Measurements from ENCODE around the gene CD36. TPM values are rescaled to one million over a fixed set of nuclear protein-coding genes. Genes with fewer than 3 reads are reported as not detected.

The CD36 gene
- total and polyA plus RNA-seq, 5 donors: 460 to 639 (median 570) TPM

- H3K27me3 ChIP-seq (ENCODE audit: control insufficient read depth, insufficient read depth): no peaks in the 10 kb centered on the region
- peak; percentile 83 to 86 for ATAC-seq
- H3K9me3 ChIP-seq (ENCODE audit: control insufficient read depth, low read length): no peaks in the 10 kb centered on the region
- H3K27ac ChIP-seq (ENCODE audit: low read length): no peak overlapping the region
- intact Hi-C loops (cut with DNase I): no loop called here
- WGBS: 44% methylated on average over 2 of the region's 2 CpGs
- peaks cover 6% of the 10 kb centered on the region for H3K4me1 ChIP-seq (ENCODE audit: control insufficient read depth, insufficient read depth, low read length)
- DNase-seq: no peak
- peak overlapping the region; percentile 25 for H3K4me3 ChIP-seq (ENCODE audit: low read length)
Observed at GRCh38 chr7:80604436-80604835, 34.0 kb upstream of the CD36 start.

- H3K4me3 ChIP-seq (ENCODE audit: low read length): no peak overlapping the region
- no peak overlapping the region for H3K27ac ChIP-seq (ENCODE audit: low read length)
- ATAC-seq (no peak), DNase-seq (no peak)
- 50% methylated on average over 1 of the region's 1 CpG for WGBS
- H3K27me3 ChIP-seq (ENCODE audit: control insufficient read depth, insufficient read depth): no peaks in the 10 kb centered on the region
- intact Hi-C loops (cut with DNase I): no loop called here
- no peaks in the 10 kb centered on the region for H3K9me3 ChIP-seq (ENCODE audit: control insufficient read depth, low read length)
- H3K4me1 ChIP-seq (ENCODE audit: control insufficient read depth, insufficient read depth, low read length): peaks cover 6% of the 10 kb centered on the region
Observed at GRCh38 chr7:80607136-80607535, 31.3 kb upstream of the CD36 start.

- Histone ChIP-seq H3K27me3 (ENCODE audit: control insufficient read depth, insufficient read depth) (no peaks in the 10 kb centered on the region), H3K4me1 (ENCODE audit: control insufficient read depth, insufficient read depth, low read length) (peaks cover 6% of the 10 kb centered on the region), H3K4me3 (ENCODE audit: low read length) (no peak overlapping the region), H3K9me3 (ENCODE audit: control insufficient read depth, low read length) (no peaks in the 10 kb centered on the region), H3K27ac (ENCODE audit: low read length) (no peak overlapping the region)
- ATAC-seq (no peak), DNase-seq (no peak)
- intact Hi-C loops (cut with DNase I): no loop called here
Observed at GRCh38 chr7:80608336-80608735, 30.1 kb upstream of the CD36 start.

- H3K4me1 ChIP-seq (ENCODE audit: control insufficient read depth, insufficient read depth, low read length): peaks cover 6% of the 10 kb centered on the region
- peak overlapping the region; percentile 72 for H3K27ac ChIP-seq (ENCODE audit: low read length)
Observed at GRCh38 chr7:80609751-80610150, 28.7 kb upstream of the CD36 start.

GRCh38 chr7:80611353-80611752, 27.1 kb upstream of the CD36 start:
- Histone ChIP-seq H3K27me3 (ENCODE audit: control insufficient read depth, insufficient read depth) (no peaks in the 10 kb centered on the region), H3K4me3 (ENCODE audit: low read length) (no peak overlapping the region), H3K27ac (ENCODE audit: low read length) (peak overlapping the region; percentile 30), H3K4me1 (ENCODE audit: control insufficient read depth, insufficient read depth, low read length) (peaks cover 6% of the 10 kb centered on the region), H3K9me3 (ENCODE audit: control insufficient read depth, low read length) (no peaks in the 10 kb centered on the region)
- DNase-seq (no peak), ATAC-seq (no peak)
- intact Hi-C loops (cut with DNase I): no loop called here
- 69% methylated on average over 3 of the region's 3 CpGs for WGBS

More at GRCh38 chr7:80609751-80610150, 28.7 kb upstream of the CD36 start:
- intact Hi-C loops (cut with DNase I): no loop called here
- DNase-seq (peak in 1 of 3 donors; percentile 40), ATAC-seq (peak; percentile 66 to 80)
- 53% methylated on average over 1 of the region's 1 CpG for WGBS
- Histone ChIP-seq H3K4me3 (ENCODE audit: low read length) (no peak overlapping the region), H3K27me3 (ENCODE audit: control insufficient read depth, insufficient read depth) (no peaks in the 10 kb centered on the region), H3K9me3 (ENCODE audit: control insufficient read depth, low read length) (no peaks in the 10 kb centered on the region)

- peak; percentile 63 to 74 for ATAC-seq
- 15% methylated on average over 2 of the region's 2 CpGs for WGBS
- H3K4me1 ChIP-seq (ENCODE audit: control insufficient read depth, insufficient read depth, low read length): peaks cover 2% of the 10 kb centered on the region
- H3K27ac ChIP-seq (ENCODE audit: low read length): peak overlapping the region; percentile 30
- intact Hi-C loops (cut with DNase I): no loop called here
- H3K4me3 ChIP-seq (ENCODE audit: low read length): no peak overlapping the region
- H3K9me3 ChIP-seq (ENCODE audit: control insufficient read depth, low read length): no peaks in the 10 kb centered on the region
- H3K27me3 ChIP-seq (ENCODE audit: control insufficient read depth, insufficient read depth): no peaks in the 10 kb centered on the region
- peak; percentile 24 to 74 (median 68) for DNase-seq
Observed at GRCh38 chr7:80611779-80612178, 26.7 kb upstream of the CD36 start.

GRCh38 chr7:80612880-80613279, 25.6 kb upstream of the CD36 start:
- no peak overlapping the region for H3K4me3 ChIP-seq (ENCODE audit: low read length)
- no peaks in the 10 kb centered on the region for H3K9me3 ChIP-seq (ENCODE audit: control insufficient read depth, low read length)
- no peaks in the 10 kb centered on the region for H3K27me3 ChIP-seq (ENCODE audit: control insufficient read depth, insufficient read depth)
- ATAC-seq (no peak), DNase-seq (no peak)
- H3K4me1 ChIP-seq (ENCODE audit: control insufficient read depth, insufficient read depth, low read length): peaks cover 2% of the 10 kb centered on the region
- intact Hi-C loops (cut with DNase I): no loop called here
- no peak overlapping the region for H3K27ac ChIP-seq (ENCODE audit: low read length)

- WGBS: 69% methylated on average over 1 of the region's 1 CpG
- intact Hi-C loops (cut with DNase I): no loop called here
- no peak for DNase-seq
- no peak for ATAC-seq
- H3K4me3 ChIP-seq (ENCODE audit: low read length): no peak overlapping the region
- no peak overlapping the region for H3K27ac ChIP-seq (ENCODE audit: low read length)
- no peaks in the 10 kb centered on the region for H3K9me3 ChIP-seq (ENCODE audit: control insufficient read depth, low read length)
- no peaks in the 10 kb centered on the region for H3K27me3 ChIP-seq (ENCODE audit: control insufficient read depth, insufficient read depth)
- peaks cover 2% of the 10 kb centered on the region for H3K4me1 ChIP-seq (ENCODE audit: control insufficient read depth, insufficient read depth, low read length)
Observed at GRCh38 chr7:80613519-80613918, 24.9 kb upstream of the CD36 start.

GRCh38 chr7:80614851-80615271, 23.6 kb upstream of the CD36 start:
- Histone ChIP-seq H3K27me3 (ENCODE audit: control insufficient read depth, insufficient read depth) (no peaks in the 10 kb centered on the region), H3K4me3 (ENCODE audit: low read length) (no peak overlapping the region), H3K9me3 (ENCODE audit: control insufficient read depth, low read length) (no peaks in the 10 kb centered on the region), H3K27ac (ENCODE audit: low read length) (peak overlapping the region; percentile 23), H3K4me1 (ENCODE audit: control insufficient read depth, insufficient read depth, low read length) (peaks cover 2% of the 10 kb centered on the region)
- no peak for ATAC-seq
- intact Hi-C loops (cut with DNase I): no loop called here
- 73% methylated on average over 5 of the region's 5 CpGs for WGBS
- no peak for DNase-seq

- H3K4me3 ChIP-seq (ENCODE audit: low read length): no peak overlapping the region
- 33% methylated on average over 1 of the region's 1 CpG for WGBS
- H3K9me3 ChIP-seq (ENCODE audit: control insufficient read depth, low read length): no peaks in the 10 kb centered on the region
- ATAC-seq (peak; percentile 56 to 60), DNase-seq (no peak)
- intact Hi-C loops (cut with DNase I): no loop called here
- no peak overlapping the region for H3K27ac ChIP-seq (ENCODE audit: low read length)
- H3K27me3 ChIP-seq (ENCODE audit: control insufficient read depth, insufficient read depth): no peaks in the 10 kb centered on the region
- H3K4me1 ChIP-seq (ENCODE audit: control insufficient read depth, insufficient read depth, low read length): peaks cover 3% of the 10 kb centered on the region
Observed at GRCh38 chr7:80618096-80618495, 20.3 kb upstream of the CD36 start.

GRCh38 chr7:80619741-80620140, 18.7 kb upstream of the CD36 start:
- no peaks in the 10 kb centered on the region for H3K27me3 ChIP-seq (ENCODE audit: control insufficient read depth, insufficient read depth)
- no peaks in the 10 kb centered on the region for H3K9me3 ChIP-seq (ENCODE audit: control insufficient read depth, low read length)
- intact Hi-C loops (cut with DNase I): no loop called here
- no peak overlapping the region for H3K27ac ChIP-seq (ENCODE audit: low read length)
- ATAC-seq (no peak), DNase-seq (no peak)
- peaks cover 5% of the 10 kb centered on the region for H3K4me1 ChIP-seq (ENCODE audit: control insufficient read depth, insufficient read depth, low read length)
- H3K4me3 ChIP-seq (ENCODE audit: low read length): no peak overlapping the region

- Histone ChIP-seq H3K4me3 (ENCODE audit: low read length) (no peak overlapping the region), H3K4me1 (ENCODE audit: control insufficient read depth, insufficient read depth, low read length) (peaks cover 5% of the 10 kb centered on the region), H3K27ac (ENCODE audit: low read length) (no peak overlapping the region), H3K9me3 (ENCODE audit: control insufficient read depth, low read length) (no peaks in the 10 kb centered on the region), H3K27me3 (ENCODE audit: control insufficient read depth, insufficient read depth) (no peaks in the 10 kb centered on the region)
- DNase-seq (no peak), ATAC-seq (no peak)
- intact Hi-C loops (cut with DNase I): no loop called here
- WGBS: 29% methylated on average over 1 of the region's 1 CpG
Observed at GRCh38 chr7:80622541-80622940, 15.9 kb upstream of the CD36 start.
